CD4-positive, alpha-beta memory T cell (primary cell): Measurements from ENCODE around the gene ASB1. TPM values are rescaled to one million over a fixed set of nuclear protein-coding genes. Genes with fewer than 3 reads are reported as not detected.

Source experiments
- CTCF ChIA-PET: fragments of 350-600 bp; sonication (Branson Sonifier 250); formaldehyde crosslinking; loops from one replicate; lab custom pipeline; 2021; ENCODE audit warnings: inconsistent platforms; ENCODE audit not compliant: partially characterized antibody; lab: Charles Lee
- POLR2A ChIA-PET: fragments of 350-600 bp; sonication (Branson Sonifier 250); formaldehyde crosslinking; loops from one replicate; lab custom pipeline; 2021; ENCODE audit not compliant: partially characterized antibody; lab: Charles Lee
- DNase-seq, 5 donors: peaks; one replicate each; pipeline versions ENCODE4 v3.0.0 to v3.0.0-alpha.2; 2020 to 2022; ENCODE audit warnings: mixed read lengths in 1 of 5
- H3K27ac ChIP-seq: one replicate; pipeline ENCODE4 v1.7.0; 2013; ENCODE audit warnings: low read depth, low read length
- H3K27me3 ChIP-seq: 2 replicates; pipeline ENCODE4 v1.7.0; 2013; ENCODE audit warnings: mild to moderate bottlenecking, low read length, moderate library complexity; ENCODE audit not compliant: insufficient read depth
- H3K36me3 ChIP-seq: 2 replicates; pipeline ENCODE4 v1.7.0; 2013; ENCODE audit warnings: mild to moderate bottlenecking, low read length, moderate library complexity; ENCODE audit not compliant: insufficient read depth
- H3K4me1 ChIP-seq: 2 replicates; pipeline ENCODE4 v1.7.0; 2013; ENCODE audit warnings: mild to moderate bottlenecking, low read length, moderate library complexity; ENCODE audit not compliant: insufficient read depth
- H3K4me3 ChIP-seq, 2 donors: one replicate each; pipeline ENCODE4 v1.7.0; 2013; ENCODE audit warnings: low read length in 2 of 2, mild to moderate bottlenecking in 1 of 2
- H3K9me3 ChIP-seq, 2 donors: one replicate each; pipeline ENCODE4 v1.7.0; 2013; ENCODE audit warnings: low read length in 2 of 2, control low read depth in 1 of 2; ENCODE audit not compliant: control insufficient read depth in 1 of 2
- H3K27ac Mint-ChIP-seq, 7 donors: one replicate each; pipeline ENCODE4 v1.8.0; 2020 to 2021; ENCODE audit warnings: mixed read lengths in 7 of 7, mild to moderate bottlenecking in 6 of 7, inconsistent platforms in 3 of 7, moderate library complexity in 3 of 7
- H3K27me3 Mint-ChIP-seq, 2 donors: one replicate each; pipeline ENCODE4 v1.8.0; 2020 to 2021; ENCODE audit warnings: mixed read lengths in 2 of 2
- H3K36me3 Mint-ChIP-seq, 2 donors: one replicate each; pipeline ENCODE4 v1.8.0; 2020 to 2021; ENCODE audit warnings: mixed read lengths in 2 of 2, inconsistent platforms in 1 of 2, mild to moderate bottlenecking in 1 of 2
- H3K4me1 Mint-ChIP-seq, 4 donors: one replicate each; pipeline ENCODE4 v1.8.0; 2020 to 2021; ENCODE audit warnings: mixed read lengths in 4 of 4, mild to moderate bottlenecking in 1 of 4
- H3K4me3 Mint-ChIP-seq, 8 donors: one replicate each; pipeline ENCODE4 v1.8.0; 2020 to 2021; ENCODE audit warnings: mixed read lengths in 8 of 8, mild to moderate bottlenecking in 7 of 8, moderate library complexity in 6 of 8, inconsistent platforms in 3 of 8
- H3K9me3 Mint-ChIP-seq, 8 donors: one replicate each; pipeline ENCODE4 v1.8.0; 2020 to 2021; ENCODE audit warnings: mixed read lengths in 8 of 8, mild to moderate bottlenecking in 5 of 8, inconsistent platforms in 3 of 8, moderate library complexity in 1 of 8
- intact Hi-C: fragments of 100-400 bp; cut with micrococcal nuclease; formaldehyde crosslinking; loops from one replicate; pipeline ENCODE4 v1.15.1; 2023
- polyA plus RNA-seq, 2 donors: library from polyadenylated mRNA; unstranded; fragments of 300-500 nt; fragmentation: Illumina TruSeq; gene quantifications; one replicate each; pipeline ENCODE4 v1.2.3, GENCODE V29; 2021
- total RNA-seq, 2 experiments: library from RNA; stranded (reverse); gene quantifications; one replicate each; pipeline ENCODE4 v1.2.3, GENCODE V29; 2021

ASB1 gene
- total and polyA plus RNA-seq, 4 experiments from 2014 or later, result 19.5 to 48.4 (median 34.5) TPM

DNA sequence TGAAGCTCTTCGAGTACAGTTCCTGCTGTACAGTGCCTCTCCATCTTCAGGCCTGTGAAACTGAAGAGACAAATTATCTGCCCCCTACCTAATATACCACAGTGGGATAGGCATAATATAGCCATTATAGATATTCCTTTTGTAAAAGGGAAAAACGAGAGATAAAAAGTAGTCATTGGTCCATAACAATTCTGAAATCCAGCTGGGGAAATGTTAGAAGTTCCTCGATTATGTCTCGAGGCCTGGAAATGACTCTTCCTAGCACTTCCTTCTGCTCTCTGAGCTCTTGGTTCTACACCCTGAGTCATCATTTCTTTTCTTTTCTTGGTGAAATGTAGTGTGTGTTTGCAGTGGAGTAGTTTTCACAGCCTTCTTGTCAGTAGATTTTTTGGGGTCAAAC, 51.5 kb downstream of the ASB1 start:
- no peak overlapping the region for H3K4me3 Mint-ChIP-seq
- DNase-seq, result no peak
- intact Hi-C loops, result no loop called here
- H3K27ac Mint-ChIP-seq, result no peak overlapping the region
- Histone ChIP-seq H3K4me3 (no peak overlapping the region), H3K4me1 (no peaks in the 10 kb centered on the region), H3K27ac (no peak overlapping the region), H3K36me3 (no peaks in the 10 kb centered on the region), H3K27me3 (no peaks in the 10 kb centered on the region), H3K9me3 (peaks cover 0 to 1% of the 10 kb centered on the region in 2 donors)
- ChIA-PET POLR2A (no interaction called here), CTCF (interaction anchor here (0.5 to 1.2 kb wide), 3 partner anchors 11 to 15 kb away, joined by 3 to 4 read pairs (median 4); no protein-coding TSS in a partner anchor)
- no peaks in the 10 kb centered on the region for H3K4me1 Mint-ChIP-seq
- no peaks in the 10 kb centered on the region for H3K27me3 Mint-ChIP-seq
- peaks cover 10 to 17% of the 10 kb centered on the region in 2 donors for H3K36me3 Mint-ChIP-seq
- H3K9me3 Mint-ChIP-seq, result peaks cover 4 to 52% (median 35%) of the 10 kb centered on the region in 8 donors

DNA sequence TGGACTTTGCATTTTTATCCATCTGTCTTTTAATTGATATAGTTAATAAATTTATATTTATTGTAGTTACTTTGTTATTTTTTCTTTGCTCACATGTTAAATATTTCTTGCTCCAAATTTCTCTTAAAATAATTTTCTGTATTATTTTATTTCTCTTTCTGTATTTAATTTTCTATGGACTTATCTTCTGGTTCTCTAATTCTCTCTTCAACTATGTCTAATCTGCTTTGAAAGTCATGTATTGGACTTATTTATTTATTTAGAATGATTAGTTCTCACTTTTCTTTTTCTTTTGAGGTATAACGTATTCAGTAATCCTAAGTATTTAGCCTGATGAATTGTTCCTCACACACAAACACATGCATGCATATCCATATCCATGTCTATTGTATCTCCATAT, 53.1 kb downstream of the ASB1 start:
- Histone ChIP-seq H3K4me1 (no peaks in the 10 kb centered on the region), H3K9me3 (no peaks in the 10 kb centered on the region), H3K36me3 (no peaks in the 10 kb centered on the region), H3K27ac (no peak overlapping the region), H3K27me3 (no peaks in the 10 kb centered on the region), H3K4me3 (no peak overlapping the region)
- Mint-ChIP-seq H3K4me1 (no peaks in the 10 kb centered on the region), H3K27me3 (no peaks in the 10 kb centered on the region), H3K4me3 (no peak overlapping the region), H3K36me3 (peaks cover 5 to 8% of the 10 kb centered on the region in 2 donors), H3K9me3 (peaks cover 4 to 37% (median 20%) of the 10 kb centered on the region in 8 donors), H3K27ac (no peak overlapping the region)
- intact Hi-C loops, result no loop called here
- CTCF ChIA-PET, result no interaction called here
- DNase-seq, result no peak
- POLR2A ChIA-PET, result no interaction called here

DNA sequence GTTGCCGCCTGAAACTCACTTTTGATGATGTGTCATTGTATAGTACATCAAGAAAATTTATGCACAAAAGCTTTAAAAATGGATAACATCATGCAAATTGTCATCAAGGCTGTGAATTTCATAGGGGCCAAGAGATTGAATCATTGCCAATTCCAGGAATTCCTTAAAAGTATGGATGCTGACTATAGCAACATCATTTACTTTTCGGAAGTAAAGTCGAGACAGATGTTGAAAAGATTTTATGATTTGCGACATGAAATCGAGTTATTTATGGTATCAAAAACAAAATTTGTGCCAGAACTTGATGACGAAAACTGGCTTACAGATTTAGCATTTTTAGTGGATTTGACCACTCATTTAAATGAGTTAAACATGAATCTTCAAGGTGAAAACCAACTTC, 56.3 kb downstream of the ASB1 start:
- no peak overlapping the region for H3K27ac ChIP-seq
- no peak for DNase-seq
- H3K27me3 ChIP-seq, result no peaks in the 10 kb centered on the region
- H3K4me3 ChIP-seq, result no peak overlapping the region
- CTCF ChIA-PET, result no interaction called here
- no peak overlapping the region for H3K27ac Mint-ChIP-seq
- POLR2A ChIA-PET, result no interaction called here
- H3K4me1 Mint-ChIP-seq, result no peaks in the 10 kb centered on the region
- H3K36me3 Mint-ChIP-seq, result peaks cover 5% of the 10 kb centered on the region in 2 donors
- H3K9me3 ChIP-seq, result no peaks in the 10 kb centered on the region
- H3K4me1 ChIP-seq, result no peaks in the 10 kb centered on the region
- no peak overlapping the region for H3K4me3 Mint-ChIP-seq
- H3K9me3 Mint-ChIP-seq, result peaks cover 4 to 29% (median 18%) of the 10 kb centered on the region in 8 donors
- intact Hi-C loops, result no loop called here
- H3K27me3 Mint-ChIP-seq, result no peaks in the 10 kb centered on the region
- H3K36me3 ChIP-seq, result no peaks in the 10 kb centered on the region

DNA sequence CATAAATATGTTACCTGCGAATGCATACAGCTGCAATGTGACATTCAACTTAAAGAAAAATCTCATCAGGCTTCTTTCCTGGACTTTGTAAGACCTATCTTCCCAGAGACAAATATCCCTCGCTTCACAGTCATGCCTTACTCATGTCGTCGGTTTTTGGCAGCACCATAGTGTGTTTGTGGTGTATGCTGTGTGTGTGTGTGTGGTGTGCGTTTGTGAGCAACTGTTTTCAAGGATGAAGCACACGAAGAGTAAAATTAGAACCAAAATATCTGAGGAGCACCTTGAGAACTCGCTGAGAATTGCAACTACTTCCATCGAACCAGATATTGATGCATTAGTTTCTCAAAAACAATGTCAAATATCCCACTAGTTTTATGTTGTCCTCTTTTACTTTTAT, 56.9 kb downstream of the ASB1 start:
- Mint-ChIP-seq H3K9me3 (peaks cover 2 to 24% (median 14%) of the 10 kb centered on the region in 8 donors), H3K27me3 (no peaks in the 10 kb centered on the region), H3K4me3 (no peak overlapping the region), H3K4me1 (no peaks in the 10 kb centered on the region), H3K27ac (no peak overlapping the region), H3K36me3 (peaks cover 2 to 5% of the 10 kb centered on the region in 2 donors)
- Histone ChIP-seq H3K27me3 (no peaks in the 10 kb centered on the region), H3K36me3 (no peaks in the 10 kb centered on the region), H3K4me1 (no peaks in the 10 kb centered on the region), H3K4me3 (no peak overlapping the region), H3K9me3 (no peaks in the 10 kb centered on the region), H3K27ac (no peak overlapping the region)
- no peak for DNase-seq
- intact Hi-C loops, result no loop called here
- ChIA-PET POLR2A (no interaction called here), CTCF (no interaction called here)

DNA sequence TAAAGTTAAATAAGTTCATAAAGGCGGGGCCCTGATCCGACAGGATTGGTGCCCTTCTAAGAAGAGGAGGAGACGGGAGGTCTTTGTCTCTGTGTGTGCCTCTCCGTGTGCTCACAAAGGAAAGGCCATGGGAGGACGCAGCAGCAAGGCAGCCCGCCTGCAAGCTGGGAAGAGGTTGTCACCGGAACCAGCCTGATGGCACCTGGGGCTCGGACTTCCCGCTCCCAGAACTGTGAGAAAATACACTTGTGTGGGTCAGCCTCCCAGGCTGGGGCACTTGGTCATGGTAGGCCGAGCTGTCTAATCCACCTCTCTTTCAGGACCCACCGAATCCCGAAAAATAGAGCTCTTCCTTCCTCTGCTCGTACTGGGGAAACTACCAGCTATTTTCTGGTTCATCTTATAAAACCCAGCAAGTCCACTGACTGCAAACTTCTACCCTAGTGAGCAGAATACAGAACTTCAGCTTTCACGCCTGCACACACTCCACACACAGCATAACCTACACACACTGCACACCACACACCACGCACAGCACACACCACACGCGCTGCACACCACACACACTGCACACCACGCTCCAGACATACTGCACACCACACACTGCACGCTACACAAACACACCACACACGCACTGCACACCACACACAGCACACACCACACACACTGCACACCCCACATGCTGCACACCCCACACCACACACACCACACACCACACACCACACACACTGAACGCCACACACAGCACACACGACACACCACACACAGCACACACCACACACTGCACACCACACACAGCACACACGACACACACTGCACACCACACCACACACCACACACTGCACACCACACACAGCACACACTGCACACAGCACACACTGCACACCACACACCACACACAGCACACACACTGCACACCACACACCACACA, 58.1 kb downstream of the ASB1 start:
- H3K9me3 Mint-ChIP-seq, result peaks cover 2 to 16% (median 11%) of the 10 kb centered on the region in 8 donors
- Histone ChIP-seq H3K27ac (no peak overlapping the region), H3K4me1 (no peaks in the 10 kb centered on the region), H3K9me3 (no peaks in the 10 kb centered on the region), H3K4me3 (no peak overlapping the region), H3K36me3 (no peaks in the 10 kb centered on the region), H3K27me3 (no peaks in the 10 kb centered on the region)
- intact Hi-C loops, result no loop called here
- no peaks in the 10 kb centered on the region for H3K4me1 Mint-ChIP-seq
- no peak for DNase-seq
- ChIA-PET CTCF (no interaction called here), POLR2A (no interaction called here)
- no peak overlapping the region for H3K27ac Mint-ChIP-seq
- H3K36me3 Mint-ChIP-seq, result peaks cover 2 to 5% of the 10 kb centered on the region in 2 donors
- H3K4me3 Mint-ChIP-seq, result no peak overlapping the region
- H3K27me3 Mint-ChIP-seq, result no peaks in the 10 kb centered on the region

DNA sequence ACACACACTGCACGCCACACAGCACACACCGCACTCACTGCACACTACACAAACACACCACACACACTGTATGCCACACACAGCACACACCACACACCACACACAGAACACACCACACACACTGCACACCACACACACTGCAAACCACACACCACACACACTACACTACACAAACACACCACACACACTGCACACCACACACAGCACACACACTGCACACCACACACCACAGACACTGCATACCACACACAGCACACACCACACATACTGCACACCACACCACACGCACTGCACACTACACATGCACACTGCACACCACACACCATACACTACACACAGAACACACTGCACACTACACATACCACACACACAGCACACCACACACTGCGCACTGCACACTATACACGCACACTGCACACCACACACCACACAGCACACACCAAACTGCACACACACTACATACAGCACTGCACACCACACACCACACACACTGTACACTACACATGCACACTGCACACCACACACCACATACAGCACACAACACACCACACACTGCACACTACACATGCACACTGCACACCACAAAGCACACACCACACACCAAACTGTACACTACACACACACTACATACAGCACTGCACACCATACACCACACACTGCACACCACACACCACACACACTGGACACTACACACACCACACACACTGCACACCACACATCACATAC, 59.6 kb downstream of the ASB1 start:
- Histone ChIP-seq H3K36me3 (no peaks in the 10 kb centered on the region), H3K4me3 (no peak overlapping the region), H3K27me3 (no peaks in the 10 kb centered on the region), H3K9me3 (no peaks in the 10 kb centered on the region), H3K27ac (no peak overlapping the region), H3K4me1 (no peaks in the 10 kb centered on the region)
- ChIA-PET CTCF (no interaction called here), POLR2A (no interaction called here)
- no peak overlapping the region for H3K4me3 Mint-ChIP-seq
- intact Hi-C loops, result no loop called here
- H3K27me3 Mint-ChIP-seq, result no peaks in the 10 kb centered on the region
- no peak for DNase-seq
- peaks cover 0 to 3% (median 0%) of the 10 kb centered on the region in 8 donors for H3K9me3 Mint-ChIP-seq
- H3K27ac Mint-ChIP-seq, result no peak overlapping the region
- no peaks in the 10 kb centered on the region for H3K4me1 Mint-ChIP-seq
- no peaks in the 10 kb centered on the region for H3K36me3 Mint-ChIP-seq

DNA sequence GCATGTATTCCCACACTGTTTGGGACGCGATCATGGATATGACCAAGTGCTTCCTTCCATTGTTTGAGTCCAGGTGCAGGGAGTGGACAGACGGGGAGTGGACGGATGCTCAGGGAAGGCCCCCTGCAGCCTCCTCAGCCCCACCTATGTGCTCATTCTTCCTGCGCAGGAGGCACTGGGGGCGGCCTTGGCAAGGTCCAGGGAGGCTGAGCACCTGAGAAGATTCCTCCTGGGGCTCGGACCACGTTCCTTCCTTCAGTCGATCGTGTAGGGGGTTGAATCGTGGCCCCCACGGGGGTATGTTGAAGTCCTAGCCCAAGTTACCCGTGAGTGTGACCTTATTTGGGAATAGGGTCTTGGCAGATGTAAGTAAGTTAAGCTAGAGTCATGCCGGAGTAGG, 60.4 kb downstream of the ASB1 start:
- intact Hi-C loops, result no loop called here
- Mint-ChIP-seq H3K4me3 (no peak overlapping the region), H3K4me1 (peaks cover 0 to 4% (median 0%) of the 10 kb centered on the region in 4 donors), H3K27me3 (no peaks in the 10 kb centered on the region), H3K9me3 (peaks cover 0 to 2% (median 0%) of the 10 kb centered on the region in 8 donors), H3K27ac (no peak overlapping the region), H3K36me3 (no peaks in the 10 kb centered on the region)
- Histone ChIP-seq H3K36me3 (no peaks in the 10 kb centered on the region), H3K9me3 (no peaks in the 10 kb centered on the region), H3K27me3 (no peaks in the 10 kb centered on the region), H3K4me1 (no peaks in the 10 kb centered on the region), H3K27ac (no peak overlapping the region), H3K4me3 (no peak overlapping the region)
- ChIA-PET POLR2A (no interaction called here), CTCF (no interaction called here)
- DNase-seq, result no peak
